Ovary (tissue), 9 donors: ENCODE measurements around the gene GINM1. TPM values are rescaled to one million over a fixed set of nuclear protein-coding genes. Genes with fewer than 3 reads are reported as not detected.

Experiments
- DNase-seq, 5 donors: peaks; one replicate each; pipeline ENCODE4 v3.0.0-alpha.2; 2019 to 2020
- H3K27ac ChIP-seq, 2 donors: fragments of 200-600 bp; one replicate each; pipeline versions ENCODE4 v1.5.1 to v1.8.0; 2019 to 2022
- H3K27me3 ChIP-seq: fragments of 200-600 bp; one replicate; pipeline ENCODE4 v1.8.0; 2022
- H3K36me3 ChIP-seq: fragments of 200-600 bp; sonication (generic); one replicate; pipeline ENCODE4 v1.5.1; 2019
- H3K4me1 ChIP-seq: one replicate; pipeline ENCODE4 v1.8.1; 2013; ENCODE audit warnings: mild to moderate bottlenecking, moderate library complexity; ENCODE audit not compliant: insufficient read depth
- H3K4me3 ChIP-seq: fragments of 200-600 bp; sonication (generic); one replicate; pipeline ENCODE4 v1.5.1; 2017
- H3K9me3 ChIP-seq, 2 donors: fragments of 200-600 bp in 1 of 2; sonication (generic) in 1 of 2; one replicate each; pipeline versions ENCODE4 v1.5.1 to v1.8.1; 2013 to 2019; ENCODE audit warnings: mild to moderate bottlenecking in 1 of 2, moderate library complexity in 1 of 2
- CTCF ChIP-seq, 3 donors: fragments of 450-650 bp in 2 of 3; fragments of 200-600 bp in 1 of 3; IDR thresholded peaks; one replicate each; pipeline versions ENCODE4 v1.5.1 to v1.8.0; 2016 to 2022; ENCODE audit warnings: antibody characterized with exemption in 3 of 3, mild to moderate bottlenecking in 1 of 3
- EP300 ChIP-seq: sonication (generic); formaldehyde crosslinking; IDR thresholded peaks from one replicate; pipeline ENCODE4 v1.6.1; 2017; ENCODE audit warnings: antibody characterized with exemption
- POLR2A ChIP-seq: fragments of 450-650 bp; IDR thresholded peaks from one replicate; pipeline ENCODE4 v1.6.1; 2017; ENCODE audit warnings: antibody characterized with exemption, mild to moderate bottlenecking, moderate library complexity
- WGBS, 3 donors: extraction: QIAGEN DNeasy Blood & Tissue Kit in 1 of 3; methylation state at CpG; one replicate each; pipeline versions ENCODE4 v1.1.5 to v1.1.7; 2013 to 2017; 5-methylcytosine and 5-hydroxymethylcytosine counted together
- intact Hi-C, 4 donors: fragments of 100-400 bp; cut with DNase I; formaldehyde crosslinking; loops; one replicate each; pipeline versions ENCODE4 v1.11.0 to v1.15.1; 2022 to 2023
- polyA plus RNA-seq, 2 donors: library from polyadenylated mRNA; stranded (reverse); fragments of 200-250 nt in 1 of 2; fragments of 350-450 nt in 1 of 2; fragmentation: Illumina TruSeq in 1 of 2; extraction: RNeasy Lipid Tissue Mini Kit (QIAGEN cat#74804) in 1 of 2; gene quantifications; one replicate each; pipeline ENCODE4 v1.2.3, GENCODE V29; 2013 to 2014
- total RNA-seq, 7 donors: library from RNA; depleted of rRNA in 2 of 7; stranded (reverse); fragments of >200 nt in 2 of 7; fragmentation: NEBNext Ultra II Directional in 3 of 7; extraction: Animal tissue kit (Norgen Biotek cat#: 25700) in 3 of 7; gene quantifications; one replicate each; pipeline versions ENCODE4 v1.1.0 to v1.2.4, GENCODE V29; 2016 to 2023
- donor health status: DM: no; HTN: no; CAD: no; lungs with moderate emphysema.
- donor health status: DM: no; HTN: no; CAD: no.
- donor health status: Bipolar disorder and iron deficiency.
- donor health status: DM: yes; HTN: yes; CAD: no.
- donor health status: DM: no; HTN: no; CAD: no.
- donor health status: DM: yes; HTN: yes; CAD: no.

The GINM1 gene
- total and polyA plus RNA-seq, 9 donors: 50.4 to 82.6 (median 62.9) TPM

- no peak for TF ChIP-seq POLR2A
- no peak for TF ChIP-seq CTCF (IDR thresholded peaks at IDR 0.05)
- no peak for TF ChIP-seq EP300
- Histone ChIP-seq H3K4me1 (no peaks in the 10 kb centered on the region), H3K27me3 (no peaks in the 10 kb centered on the region), H3K27ac (no peak overlapping the region), H3K36me3 (no peaks in the 10 kb centered on the region), H3K4me3 (no peak overlapping the region), H3K9me3 (no peaks in the 10 kb centered on the region)
- intact Hi-C loops: no loop called here
- DNase-seq: no peak
Measured at GRCh38 chr6:149558029-149558428, 8.1 kb upstream of the GINM1 start.

DNA sequence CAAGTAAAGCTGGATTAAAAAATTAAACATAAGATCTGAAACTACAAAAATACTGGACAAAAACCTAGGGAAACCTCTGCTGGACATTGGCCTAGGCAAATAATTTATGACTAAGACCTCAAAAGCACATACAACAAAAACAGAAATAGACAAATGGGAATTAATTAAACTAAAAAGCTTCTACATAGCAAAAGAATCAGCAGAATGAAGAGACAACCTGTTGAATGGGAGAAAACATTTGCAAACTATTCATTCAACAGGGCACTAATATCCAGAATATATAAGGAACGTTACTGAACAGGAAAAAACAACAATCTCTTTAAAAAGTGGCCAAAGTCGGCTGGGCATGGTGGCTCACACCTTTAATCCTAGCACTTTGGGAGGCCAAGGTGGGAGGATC, 6.8 kb upstream of the GINM1 start:
- no peak overlapping the region for H3K4me3 ChIP-seq
- no peaks in the 10 kb centered on the region for H3K36me3 ChIP-seq
- H3K27me3 ChIP-seq: no peaks in the 10 kb centered on the region
- TF ChIP-seq POLR2A (no peak), EP300 (no peak), CTCF (IDR thresholded peaks at IDR 0.05) (no peak)
- DNase-seq: no peak
- intact Hi-C loops: no loop called here
- WGBS, 3 donors: 52 to 71% (median 67%) methylated on average over 2 of the region's 2 CpGs
- H3K27ac ChIP-seq: no peak overlapping the region
- no peaks in the 10 kb centered on the region for H3K9me3 ChIP-seq
- H3K4me1 ChIP-seq: no peaks in the 10 kb centered on the region

- Histone ChIP-seq H3K36me3 (no peaks in the 10 kb centered on the region), H3K4me1 (no peaks in the 10 kb centered on the region), H3K9me3 (no peaks in the 10 kb centered on the region), H3K27ac (no peak overlapping the region), H3K4me3 (no peak overlapping the region), H3K27me3 (no peaks in the 10 kb centered on the region)
- intact Hi-C loops: no loop called here
- no peak for DNase-seq
- WGBS, 3 donors: 63 to 77% (median 72%) methylated on average over 3 of the region's 3 CpGs
- TF ChIP-seq EP300 (no peak), POLR2A (no peak), CTCF (IDR thresholded peaks at IDR 0.05) (no peak)
Measured at GRCh38 chr6:149560736-149561135, 5.4 kb upstream of the GINM1 start.

GRCh38 chr6:149563203-149563927, 2.8 kb upstream of the GINM1 start:
- H3K36me3 ChIP-seq: no peaks in the 10 kb centered on the region
- DNase-seq: no peak
- H3K27ac ChIP-seq: no peak overlapping the region
- WGBS, 3 donors: 80 to 88% (median 86%) methylated on average over 5 of the region's 5 CpGs
- H3K4me3 ChIP-seq: no peak overlapping the region
- H3K9me3 ChIP-seq: no peaks in the 10 kb centered on the region
- intact Hi-C loops: no loop called here
- no peaks in the 10 kb centered on the region for H3K4me1 ChIP-seq
- TF ChIP-seq EP300 (no peak), POLR2A (no peak), CTCF (IDR thresholded peaks at IDR 0.05) (no peak)
- no peaks in the 10 kb centered on the region for H3K27me3 ChIP-seq
